GM11168 (cell line): ENCODE results near the gene FYCO1.
"Not testable (repeated sequence)": the region's sequence is repeated elsewhere in the genome, so short reads cannot be mapped to it uniquely, and the experiment has no call there.

Source experiments
- in situ Hi-C: fragments of 300-500 bp; cut with MboI; formaldehyde crosslinking; loops from one replicate; pipeline ENCODE4 v1.12.0; 2022; ENCODE audit warnings: low sequenced_read_pairs; ENCODE audit not compliant: unreplicated experiment

FYCO1 gene

GRCh38 chr3:45995236-45996192 is at the start of gene FYCO1:
TSS of gene FYCO1 (minus strand) at chr3:45995824. CDS start at chr3:45984910, 10,914 bp downstream.
- in situ Hi-C loops, result no loop called here

GRCh38 chr3:46038916-46039315 is 43.3 kb upstream of the FYCO1 start:
- in situ Hi-C loops, result no loop called here

GRCh38 chr3:46038071-46038470 is 42.4 kb upstream of the FYCO1 start:
- in situ Hi-C loops, result not testable (repeated sequence)

GRCh38 chr3:46036191-46036590 is 40.6 kb upstream of the FYCO1 start:
- in situ Hi-C loops, result no loop called here

- in situ Hi-C loops, result no loop called here
Measured at GRCh38 chr3:46031747-46032146, 36.1 kb upstream of the FYCO1 start.

- in situ Hi-C loops, result no loop called here
Measured at GRCh38 chr3:46031269-46031668, 35.6 kb upstream of the FYCO1 start.

GRCh38 chr3:46030626-46031025 is 35.0 kb upstream of the FYCO1 start:
- in situ Hi-C loops, result no loop called here

GRCh38 chr3:46029953-46030543 is 34.4 kb upstream of the FYCO1 start:
- in situ Hi-C loops, result no loop called here

GRCh38 chr3:46027736-46028397 is 32.2 kb upstream of the FYCO1 start:
- in situ Hi-C loops, result no loop called here

GRCh38 chr3:46027021-46027705 is 31.5 kb upstream of the FYCO1 start, which contains the start of gene XCR1:
TSS of gene XCR1 (minus strand) at chr3:46027483. CDS start at chr3:46021947, 5,536 bp downstream.
- in situ Hi-C loops, result no loop called here

- in situ Hi-C loops, result no loop called here
Measured at GRCh38 chr3:46025139-46025538, 29.5 kb upstream of the FYCO1 start.

- in situ Hi-C loops, result no loop called here
Measured at GRCh38 chr3:46024131-46024530, 28.5 kb upstream of the FYCO1 start.

- in situ Hi-C loops, result no loop called here
Measured at GRCh38 chr3:46022909-46023785, 27.5 kb upstream of the FYCO1 start.

- in situ Hi-C loops, result no loop called here
Measured at GRCh38 chr3:46021516-46021915, 25.9 kb upstream of the FYCO1 start.

- in situ Hi-C loops, result no loop called here
Measured at GRCh38 chr3:46020766-46021510, 25.3 kb upstream of the FYCO1 start.

- in situ Hi-C loops, result no loop called here
Measured at GRCh38 chr3:46019707-46020106, 24.1 kb upstream of the FYCO1 start.

GRCh38 chr3:46017720-46018119 is 22.1 kb upstream of the FYCO1 start:
- in situ Hi-C loops, result no loop called here

GRCh38 chr3:46013316-46014094 is 17.9 kb upstream of the FYCO1 start:
- in situ Hi-C loops, result no loop called here
